HG03457 (cell line): ENCODE measurements around the gene FREY1.

Experiments used
- ATAC-seq: cut with Tn5 transposase; IDR thresholded peaks from one replicate; pipeline ENCODE4 v1.9.1; 2021; ENCODE audit warnings: moderate number of reproducible peaks; ENCODE audit not compliant: unreplicated experiment

Gene FREY1, protein sequence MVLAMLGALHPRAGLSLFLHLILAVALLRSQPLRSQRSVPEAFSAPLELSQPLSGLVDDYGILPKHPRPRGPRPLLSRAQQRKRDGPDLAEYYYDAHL

DNA sequence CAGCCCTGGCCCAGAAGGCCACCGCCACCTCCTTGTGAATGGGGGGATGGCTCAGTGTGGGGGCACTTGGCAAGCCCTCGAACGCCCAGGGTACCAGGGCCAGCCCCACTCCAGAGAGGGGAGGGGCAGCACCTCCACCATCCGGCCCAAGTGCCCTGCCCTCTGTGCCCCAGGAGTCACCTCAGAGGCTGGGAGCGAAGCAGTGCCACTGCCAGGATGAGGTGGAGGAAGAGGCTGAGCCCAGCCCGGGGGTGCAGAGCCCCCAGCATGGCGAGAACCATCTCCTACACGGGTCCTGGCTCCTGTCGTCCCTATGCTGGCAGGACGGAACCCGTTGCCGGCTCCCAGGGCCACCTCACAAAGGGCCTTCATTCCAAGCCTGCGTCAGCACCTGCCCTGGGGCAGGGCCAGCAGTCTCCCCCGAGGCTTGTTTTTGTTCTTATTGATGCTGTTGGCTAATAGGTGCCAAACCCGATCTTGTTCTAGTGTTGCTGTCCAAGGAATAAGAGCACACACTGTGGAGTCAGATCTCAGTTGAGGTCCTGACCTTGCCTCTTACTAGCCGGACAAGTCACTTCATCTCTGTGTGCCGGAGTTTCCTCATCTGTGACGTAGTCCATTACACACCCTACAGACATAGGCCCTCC lies at the start of gene FREY1:
Gene FREY1 (minus strand): TSS at position 307 of the 647 bp plus-strand sequence. CDS start 26 bp downstream, at position 281.
- ATAC-seq = no peak

DNA sequence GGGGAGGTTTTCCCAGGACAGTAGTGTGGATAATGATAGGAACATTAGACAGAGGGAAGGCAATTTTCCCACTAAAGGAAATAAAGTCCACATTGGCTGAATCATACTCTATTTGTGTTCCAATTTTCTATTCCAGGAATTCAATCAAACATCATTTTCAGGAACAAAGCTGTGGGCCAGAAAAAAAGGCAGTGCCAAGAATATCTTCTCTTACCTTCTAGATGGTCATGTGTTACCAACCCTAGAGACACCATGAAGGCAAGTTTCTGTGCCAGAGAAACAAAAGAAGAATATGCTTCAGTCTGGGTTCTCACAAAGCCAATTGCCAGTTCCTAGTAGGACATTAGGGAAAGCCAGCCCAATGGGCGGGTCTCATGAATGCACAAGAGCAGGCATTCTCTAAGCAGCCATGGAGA lies 42.9 kb upstream of the FREY1 start:
- ATAC-seq = no peak

DNA sequence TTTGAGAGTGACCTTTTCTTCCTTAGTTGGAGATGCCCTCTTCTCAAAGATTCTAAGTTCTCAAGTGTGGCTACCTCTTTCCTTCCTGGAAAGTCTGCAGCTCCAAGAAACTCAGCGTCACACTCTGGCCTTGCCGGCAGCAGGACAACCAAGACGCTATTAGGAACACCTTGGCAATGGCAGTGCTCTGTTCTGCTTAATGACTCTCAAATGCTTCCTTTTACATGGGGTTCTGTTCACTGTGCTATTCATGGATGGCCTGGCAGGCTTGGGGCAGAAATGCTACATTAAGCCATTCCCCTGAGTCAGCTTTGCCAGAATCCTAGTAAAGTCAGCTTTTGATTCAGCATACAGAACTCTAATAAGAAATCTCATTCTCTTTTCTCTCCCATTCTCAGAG lies 41.3 kb upstream of the FREY1 start:
- ATAC-seq = no peak

DNA sequence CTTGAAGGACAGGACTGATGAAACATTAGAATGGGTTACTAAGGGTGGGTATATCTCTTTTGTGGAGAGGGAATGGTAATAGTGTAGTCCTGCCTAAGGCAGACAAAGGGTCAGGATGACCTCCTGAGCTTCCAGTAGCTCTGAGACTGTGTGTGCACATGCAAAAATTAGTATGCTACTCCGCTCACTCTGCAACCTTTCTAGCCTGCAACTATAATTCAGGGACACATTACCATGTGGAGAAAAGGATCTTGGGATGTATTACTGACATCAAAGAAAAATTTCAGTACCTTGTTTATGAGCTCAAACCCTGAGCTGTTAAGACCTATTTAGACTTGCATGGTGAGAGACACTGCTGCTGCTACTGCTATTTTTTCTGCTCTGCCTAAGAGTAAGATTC lies 40.8 kb upstream of the FREY1 start:
- no peak for ATAC-seq

DNA sequence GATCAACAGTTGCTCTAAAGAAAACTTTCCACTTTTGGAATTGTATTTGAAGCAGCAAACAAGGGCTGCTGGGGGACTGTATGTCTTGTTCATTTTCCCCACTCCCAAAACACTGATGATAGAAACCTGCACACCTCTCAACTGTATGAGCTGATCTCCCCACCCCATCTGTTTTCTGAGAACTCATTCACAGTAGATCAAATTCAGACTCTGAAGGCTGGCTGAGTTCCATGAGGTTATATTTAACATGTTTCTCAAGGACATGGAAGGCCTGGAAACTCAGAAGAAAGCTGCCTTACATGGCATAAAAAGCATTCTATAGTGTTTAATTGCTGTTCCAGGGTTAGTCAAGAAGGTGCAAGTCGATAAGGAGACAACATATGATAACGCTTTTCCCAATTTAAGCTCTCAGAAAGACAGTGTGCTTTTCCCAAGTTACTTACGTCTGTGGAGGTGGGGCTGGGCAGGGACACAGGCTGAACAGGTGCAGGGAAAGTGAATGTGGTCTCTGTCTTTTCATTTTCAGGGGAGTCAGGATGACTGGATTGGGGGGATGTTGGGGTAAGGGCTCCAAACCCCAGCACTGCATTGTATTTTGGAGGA lies 38.4 kb upstream of the FREY1 start:
- no peak for ATAC-seq

DNA sequence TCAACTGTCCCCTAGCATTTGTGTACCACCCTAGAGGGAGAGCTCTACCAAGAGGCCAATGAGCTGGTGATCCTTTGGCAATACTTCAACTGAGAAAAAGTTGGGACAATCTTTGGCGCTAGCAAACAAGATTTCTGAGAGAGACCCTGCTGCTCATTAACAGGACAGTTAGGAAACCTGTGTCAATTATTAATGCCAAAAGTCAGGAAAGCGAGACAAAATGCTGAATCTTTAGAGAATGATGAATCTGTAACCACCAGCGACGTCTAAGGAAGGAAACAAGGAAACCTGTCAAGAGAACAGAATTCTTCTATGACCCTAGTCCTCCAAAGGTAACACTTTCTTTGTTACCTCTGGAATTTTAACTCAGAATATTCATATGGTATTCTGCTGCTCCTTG lies 35.3 kb upstream of the FREY1 start:
- no peak for ATAC-seq

DNA sequence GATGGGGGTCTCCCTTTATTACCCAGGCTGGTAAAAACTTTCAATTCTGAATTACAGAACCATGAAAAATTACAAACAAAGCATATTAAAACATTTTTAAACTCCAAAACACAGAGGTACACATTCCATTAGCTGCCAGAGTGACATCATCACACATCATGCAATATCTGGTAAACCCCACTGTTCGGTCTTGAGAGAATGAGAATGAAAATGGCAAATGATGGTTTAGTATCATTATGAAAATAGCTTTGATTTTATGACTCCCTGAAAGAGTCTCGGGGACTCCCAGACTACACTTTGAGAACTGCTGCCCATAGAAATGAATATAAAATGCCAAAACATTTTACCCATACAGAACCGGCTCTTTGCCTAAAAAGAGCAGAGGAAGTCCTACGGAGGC lies 34.2 kb upstream of the FREY1 start:
- ATAC-seq = no peak

DNA sequence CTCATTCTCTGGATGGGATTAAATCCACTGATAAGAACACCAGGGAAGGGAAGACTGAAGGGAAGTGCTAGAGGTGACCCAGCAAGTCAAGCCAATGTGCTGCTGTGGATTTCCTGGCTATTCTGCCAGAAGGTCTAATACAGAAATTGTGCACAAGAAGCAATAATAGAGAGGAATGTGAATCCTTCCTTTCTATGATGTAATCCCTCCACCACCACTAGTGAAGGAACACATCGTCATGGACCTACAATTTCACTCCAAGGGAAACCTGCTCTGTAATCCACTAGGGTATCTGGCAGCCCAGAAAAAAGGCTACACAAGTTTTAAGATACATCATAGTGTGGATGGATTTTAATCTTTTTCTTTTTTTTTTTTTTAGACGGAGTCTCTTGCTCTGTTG lies 32.8 kb upstream of the FREY1 start:
- ATAC-seq = no peak

DNA sequence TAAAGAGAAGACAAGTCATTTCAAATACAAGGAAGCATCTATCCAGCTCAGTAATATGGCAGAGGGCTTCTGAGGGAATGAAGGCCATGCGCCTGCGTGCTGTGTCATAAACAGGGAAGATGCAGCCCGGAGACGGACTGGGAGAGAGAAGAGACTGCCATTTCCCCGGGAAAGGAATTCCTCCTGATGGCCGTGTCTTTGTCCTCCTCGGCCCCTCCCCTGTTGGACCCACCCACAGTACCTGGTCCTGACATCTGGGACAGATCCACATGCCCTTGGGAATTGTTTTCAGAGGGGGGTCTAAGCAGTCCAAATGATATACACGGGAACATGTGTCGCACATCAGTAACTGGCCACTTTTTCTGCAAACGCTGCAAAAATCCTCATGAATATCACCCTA lies 30.8 kb upstream of the FREY1 start:
- no peak for ATAC-seq

DNA sequence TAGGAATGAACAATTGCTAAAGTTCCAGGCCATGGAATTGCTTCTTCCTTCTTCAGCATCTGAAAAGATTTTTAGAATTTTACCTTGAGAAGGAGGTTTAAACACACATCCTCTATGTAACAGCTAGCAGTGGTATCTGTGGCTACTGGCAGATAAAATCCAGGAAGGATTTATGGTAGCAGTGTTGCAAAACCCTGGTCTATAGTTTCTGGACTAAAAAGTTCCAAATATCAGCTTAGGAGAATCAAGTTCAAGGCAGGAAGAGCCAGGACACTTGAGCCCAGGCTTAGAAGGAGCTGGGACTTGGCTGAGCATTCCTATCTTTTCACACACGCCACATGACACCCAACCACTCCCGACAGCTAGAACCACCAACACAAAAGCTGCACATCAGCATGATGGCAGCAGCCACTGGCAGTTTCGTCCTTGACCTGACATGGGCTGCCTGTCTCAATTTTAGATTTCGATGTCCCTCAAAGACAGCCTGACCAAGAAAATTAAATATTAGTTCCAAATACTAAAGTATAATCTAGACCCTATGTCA lies 29.5 kb upstream of the FREY1 start:
- no peak for ATAC-seq

DNA sequence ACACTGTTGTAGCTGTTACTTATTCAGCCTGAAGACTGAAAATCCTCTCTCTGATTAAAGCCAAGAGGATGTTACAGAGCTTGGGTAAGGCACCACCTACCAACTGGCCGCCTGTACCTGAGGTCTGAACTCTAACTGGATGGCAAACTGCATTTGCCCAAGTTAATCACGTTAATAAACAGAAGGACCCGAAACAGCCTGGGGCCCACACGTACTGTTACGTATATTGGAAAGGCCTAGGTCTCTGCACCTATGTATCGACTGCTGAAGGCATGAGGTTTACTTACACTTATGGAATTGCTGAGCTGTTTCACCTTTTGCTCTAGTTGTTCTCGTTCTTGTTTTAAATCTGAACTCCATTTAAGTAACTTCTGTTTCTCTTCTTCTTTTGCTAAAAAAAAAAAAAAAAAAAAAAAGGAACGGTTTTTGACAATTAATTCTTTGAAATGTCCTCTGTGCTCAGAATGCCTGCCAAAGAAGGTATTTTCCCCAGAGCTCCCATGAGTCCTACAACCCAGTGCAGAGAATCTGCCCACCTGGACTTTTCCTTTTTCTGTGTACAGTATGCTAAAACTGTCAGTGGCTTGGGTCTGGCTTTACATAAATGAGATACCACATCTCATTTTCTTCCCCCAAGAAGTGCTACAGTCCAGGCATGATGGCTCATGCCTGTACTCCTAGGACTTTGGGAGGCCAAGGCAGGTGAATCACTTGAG lies 28.4 kb upstream of the FREY1 start:
- no peak for ATAC-seq

DNA sequence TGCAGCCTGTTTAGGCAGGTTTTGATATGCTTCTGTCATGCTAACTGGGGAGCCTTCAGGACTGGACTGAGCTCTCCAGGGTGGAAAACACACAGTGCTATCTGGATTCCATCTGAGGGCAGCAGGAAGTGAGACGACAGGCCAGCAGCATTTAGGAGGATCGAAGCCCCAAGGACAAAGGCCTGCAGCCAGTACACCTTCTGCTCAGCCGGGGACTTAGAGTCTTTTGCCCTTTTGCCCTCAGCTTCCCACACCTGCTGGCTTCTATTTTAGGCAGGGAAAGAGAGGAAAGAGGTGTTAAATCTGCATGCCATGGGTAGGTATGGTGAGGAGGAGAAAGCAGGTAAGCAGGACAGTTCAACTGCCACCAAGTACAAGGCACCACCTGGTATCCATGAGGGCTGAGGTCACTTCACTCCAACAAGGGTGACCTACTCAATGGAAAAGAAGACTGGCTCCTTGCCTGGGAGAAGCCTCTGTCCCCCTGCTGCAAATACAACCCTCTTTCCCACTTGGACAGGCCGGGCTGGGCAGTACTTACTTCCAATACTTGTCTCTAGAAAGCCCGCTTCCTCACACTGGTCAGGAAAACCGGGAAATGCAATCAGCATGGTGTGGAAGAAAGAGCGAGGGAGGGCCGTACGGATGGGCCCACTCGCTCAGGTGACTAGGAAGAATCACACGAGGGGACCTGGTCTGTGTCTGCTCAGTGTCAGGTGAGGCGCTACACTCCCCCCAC lies 27.7 kb upstream of the FREY1 start:
- ATAC-seq = no peak

DNA sequence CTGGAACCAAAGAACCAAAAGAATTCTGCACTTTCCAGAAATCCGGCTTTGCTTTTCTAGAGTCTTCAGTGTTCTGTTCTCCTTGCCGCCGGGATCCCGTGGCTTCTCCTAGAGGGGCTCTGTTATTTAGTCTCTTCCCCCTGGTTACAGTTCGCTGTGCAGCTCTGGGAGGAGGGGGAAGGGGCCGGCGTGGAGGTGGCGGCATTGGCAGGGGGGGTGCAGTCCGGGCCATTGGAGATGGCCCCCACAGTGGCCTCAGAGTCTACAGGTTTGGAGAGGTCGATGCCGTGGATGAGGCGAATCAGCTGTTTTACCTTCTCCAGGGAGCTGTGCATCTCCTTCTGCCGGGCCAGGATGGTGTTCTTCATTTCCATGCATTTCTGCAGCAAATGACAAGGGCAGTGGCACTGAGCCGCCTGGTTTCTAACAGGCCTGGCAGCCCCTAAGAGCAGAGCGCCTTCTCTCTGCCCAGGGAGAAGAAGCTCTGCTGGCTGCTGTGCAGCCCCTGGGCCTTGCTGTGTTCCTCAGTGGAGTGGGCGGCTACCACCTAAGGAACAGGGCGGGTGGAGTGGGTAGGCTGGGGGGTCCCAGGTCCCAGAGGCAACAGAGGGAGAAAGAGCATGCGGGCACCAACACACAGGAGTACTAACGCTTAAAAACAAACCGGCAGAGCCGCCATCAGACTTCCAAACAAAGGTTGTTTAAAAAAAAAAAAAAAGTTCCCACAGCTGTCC lies 26.9 kb upstream of the FREY1 start:
- no peak for ATAC-seq

DNA sequence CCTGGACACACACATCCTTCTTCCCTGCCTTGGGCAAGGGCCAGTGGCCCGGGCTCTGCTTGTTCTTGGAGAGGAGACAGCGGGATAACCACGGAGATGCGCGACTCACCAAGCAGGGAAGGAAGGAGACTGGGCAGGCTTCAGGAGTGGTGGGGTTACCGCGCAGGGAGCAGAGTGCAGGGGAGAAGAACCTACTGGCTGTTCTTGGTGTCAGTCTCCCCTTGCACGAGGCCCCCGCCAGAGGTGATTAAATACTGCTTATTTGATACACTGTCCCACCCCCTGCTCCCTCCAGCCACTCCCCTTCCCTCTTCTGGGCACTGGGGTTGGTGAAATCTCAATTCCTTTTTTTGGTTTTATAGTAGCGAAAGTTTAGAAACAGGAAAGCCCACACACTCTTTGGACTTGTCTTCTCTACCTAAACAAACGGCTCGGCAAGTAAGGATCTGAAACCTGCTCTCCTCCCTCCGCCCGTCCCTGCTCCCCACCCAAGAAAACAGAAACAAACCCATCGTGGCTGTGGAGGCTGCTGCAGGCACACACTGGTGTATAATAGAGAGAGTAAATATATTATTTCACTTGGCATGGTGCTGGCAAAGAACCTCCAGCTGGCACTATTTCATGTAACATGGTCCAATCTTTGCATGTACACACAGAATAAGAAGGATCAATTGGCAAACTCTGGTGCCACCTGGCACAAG lies 26.2 kb upstream of the FREY1 start:
- ATAC-seq = no peak

DNA sequence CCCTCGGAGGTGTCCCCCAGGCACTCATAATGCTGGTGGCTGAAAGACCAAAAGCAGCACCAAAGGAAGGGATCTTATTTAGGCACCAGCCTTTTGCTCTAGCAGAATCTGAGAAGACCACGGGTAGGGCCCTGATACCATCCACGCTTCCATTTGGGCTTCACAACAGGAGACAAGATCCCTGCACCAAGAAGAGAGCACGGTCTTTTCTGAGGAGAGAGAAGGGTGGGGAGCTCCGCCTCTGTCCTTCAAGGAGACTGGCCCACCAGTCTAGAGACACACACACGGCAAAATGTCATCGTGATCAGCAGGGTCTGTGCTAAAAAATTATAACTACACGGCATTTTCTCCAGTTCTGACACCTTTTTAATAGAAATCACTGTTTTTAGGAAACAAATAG lies 25.1 kb upstream of the FREY1 start:
- ATAC-seq = no peak

DNA sequence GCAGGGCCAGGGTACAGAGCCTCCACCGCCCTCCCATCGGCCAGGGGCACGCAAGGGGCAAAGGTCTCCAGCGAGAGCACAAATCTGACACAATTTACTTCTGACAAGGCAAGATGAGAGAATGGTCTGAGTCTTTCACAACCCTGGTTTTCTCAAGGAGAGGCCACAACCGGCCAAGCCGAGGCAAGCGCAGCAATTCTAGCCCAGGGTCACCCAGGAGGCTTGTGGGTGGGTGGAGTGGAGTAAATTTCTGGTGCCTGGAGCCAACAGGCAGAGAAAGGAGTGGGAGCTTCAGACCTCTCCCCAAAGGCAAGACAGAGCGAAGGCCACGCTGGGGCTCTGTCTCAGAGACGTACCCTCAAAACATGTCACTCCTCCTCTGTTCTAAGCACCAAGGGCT lies 24.7 kb upstream of the FREY1 start:
- no peak for ATAC-seq

DNA sequence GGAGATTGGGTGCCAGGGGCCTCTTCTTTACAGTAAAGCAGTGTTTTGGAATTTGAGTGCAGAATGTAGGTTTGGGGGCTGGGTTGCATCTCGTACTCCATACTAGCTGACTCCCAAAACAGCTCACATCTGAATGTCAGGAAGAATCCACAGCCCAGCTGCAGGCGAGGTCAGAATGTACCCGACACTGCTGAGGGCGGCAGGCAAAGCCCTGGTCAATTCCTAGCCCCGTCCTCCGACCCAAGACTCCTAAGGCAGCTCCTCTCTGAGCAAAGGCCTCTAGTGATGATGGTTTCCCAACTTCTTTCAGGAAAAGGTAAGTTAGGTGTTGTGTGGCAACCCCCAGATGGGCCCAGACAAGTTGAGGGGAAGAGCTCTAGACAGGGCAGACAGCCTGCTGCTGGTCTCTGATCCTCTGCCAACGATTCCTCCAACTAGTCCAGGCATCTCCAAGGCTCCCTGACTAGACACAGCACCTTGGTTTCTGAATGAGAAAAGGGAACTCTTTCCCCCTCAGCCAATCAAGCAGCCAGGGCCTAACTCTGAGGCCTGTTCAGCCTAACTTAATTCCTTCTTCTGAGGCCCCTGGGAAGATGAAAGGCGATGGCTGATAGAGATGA lies 24.0 kb upstream of the FREY1 start:
- ATAC-seq = no peak

DNA sequence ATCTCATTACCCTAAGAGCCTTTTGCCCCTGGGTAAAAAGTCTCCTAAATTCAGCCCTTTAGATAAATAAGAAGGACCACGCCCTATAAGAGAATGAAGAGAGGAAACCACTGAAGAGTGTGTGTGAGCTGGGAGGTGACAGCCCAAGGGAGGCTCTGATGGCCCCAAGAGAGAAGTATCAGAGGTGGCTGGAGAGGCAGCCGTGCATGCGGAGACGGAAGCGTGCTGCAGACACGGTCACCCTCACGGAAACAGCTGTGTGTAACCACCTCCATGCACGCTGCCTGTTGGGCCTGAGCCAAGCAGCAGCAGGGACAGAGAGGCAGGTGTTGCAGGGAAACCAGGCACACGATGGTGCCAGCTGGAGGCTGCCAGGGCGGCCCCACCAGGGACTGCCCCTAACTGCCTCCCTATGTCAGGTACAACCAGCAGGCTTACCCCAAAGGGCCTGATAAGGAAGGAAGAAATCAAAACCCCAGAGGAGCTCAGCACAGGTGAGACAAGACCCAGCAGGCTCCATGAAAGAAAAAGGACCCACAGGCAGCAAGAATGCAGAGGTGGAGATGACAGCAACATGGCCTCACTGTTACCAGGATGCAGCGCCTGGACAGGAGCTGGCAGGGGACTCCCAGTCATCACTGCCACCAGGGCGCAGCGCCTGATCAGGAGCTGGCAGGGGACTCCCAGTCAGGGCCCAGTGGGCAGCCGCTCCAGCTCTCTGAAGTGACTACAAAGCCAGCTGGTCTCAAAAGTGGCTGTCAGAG lies 23.1 kb upstream of the FREY1 start:
- ATAC-seq = peak; percentile 79
